ENCODE data around the gene VPS8. TPM values are rescaled to one million over a fixed set of nuclear protein-coding genes. Genes with fewer than 3 reads are reported as not detected.
A peak's percentile ranks its signal among the peaks of the same experiment; 100 is the strongest.

VPS8 gene
- total RNA-seq, 1 experiment from 2014 or later = 72.3 TPM

- no peaks in the 10 kb centered on the region for H3K9me3 ChIP-seq (ENCODE audit: control insufficient read depth, insufficient read depth, low read depth, low read length)
- no peak for TF ChIP-seq TCF7L2 (IDR thresholded peaks at IDR 0.05; ENCODE audit: low read depth, low read length)
- TF ChIP-seq POLR2AphosphoS5 (IDR thresholded peaks at IDR 0.05; ENCODE audit: low read depth, low read length) = no peak
- in situ Hi-C loops (cut with HindIII; ENCODE audit: low pct_unique_long_range_greater_than_20kb, low sequenced_read_pairs) = no loop called here
- ChIA-PET POLR2A (no interaction called here), CTCF (no interaction called here)
- H3K27me3 ChIP-seq (ENCODE audit: control insufficient read depth, insufficient read depth, low read length) = no peaks in the 10 kb centered on the region
- no peaks in the 10 kb centered on the region for H3K4me1 ChIP-seq (ENCODE audit: control insufficient read depth, insufficient read depth, low read length)
- intact Hi-C loops (cut with micrococcal nuclease; ENCODE audit: unreplicated experiment) = no loop called here
- peaks cover 13% of the 10 kb centered on the region; the same call in 1 of the 2 replicates for H3K36me3 ChIP-seq (ENCODE audit: control insufficient read depth, insufficient read depth, low read length)
- H3K4me3 ChIP-seq (ENCODE audit: low read depth in 2 of 2, low read length in 2 of 2) = no peak overlapping the region
- no peak for ATAC-seq
- no peak for DNase-seq (ENCODE audit: low read depth, low spot score)
- H3K27ac ChIP-seq (ENCODE audit: low read length) = no peak overlapping the region
- no TSS peak for BruUV-seq (replicated peaks)
Measured at GRCh38 chr3:184873141-184873540, 61.2 kb downstream of the VPS8 start.

GRCh38 chr3:184874709-184875644 is 63.0 kb downstream of the VPS8 start:
- Histone ChIP-seq H3K4me1 (ENCODE audit: control insufficient read depth, insufficient read depth, low read length) (no peaks in the 10 kb centered on the region), H3K36me3 (ENCODE audit: control insufficient read depth, insufficient read depth, low read length) (peaks cover 8% of the 10 kb centered on the region; the same call in 1 of the 2 replicates), H3K9me3 (ENCODE audit: control insufficient read depth, insufficient read depth, low read depth, low read length) (no peaks in the 10 kb centered on the region), H3K4me3 (ENCODE audit: low read depth in 2 of 2, low read length in 2 of 2) (no peak overlapping the region), H3K27ac (ENCODE audit: low read length) (no peak overlapping the region), H3K27me3 (ENCODE audit: control insufficient read depth, insufficient read depth, low read length) (no peaks in the 10 kb centered on the region)
- in situ Hi-C loops (cut with HindIII; ENCODE audit: low pct_unique_long_range_greater_than_20kb, low sequenced_read_pairs) = no loop called here
- BruUV-seq (replicated peaks) = no TSS peak
- intact Hi-C loops (cut with micrococcal nuclease; ENCODE audit: unreplicated experiment) = loop anchor here (2.0 kb wide), 1 partner anchor 302 kb away; no protein-coding TSS in a partner anchor
- TF ChIP-seq SIN3A (IDR thresholded peaks at IDR 0.05; ENCODE audit: borderline replicate concordance, insufficient read depth, low read depth, low read length) (no peak), CTCF (IDR thresholded peaks at IDR 0.05) (peak; percentile 73; the same call in 1 of the 2 replicates)
- DNase-seq (ENCODE audit: low read depth, low spot score) = peak; percentile 25
- CTCF ChIA-PET = interaction anchor here (0.6 to 0.7 kb wide), 8 partner anchors 31 to 654 kb away, joined by 3 to 13 read pairs (median 8); no protein-coding TSS in a partner anchor
- ATAC-seq = no peak; the same call in 1 of the 2 replicates
- POLR2A ChIA-PET = interaction anchor here (0.5 kb wide), 1 partner anchor 315 kb away, joined by 3 read pairs; no protein-coding TSS in a partner anchor

DNA sequence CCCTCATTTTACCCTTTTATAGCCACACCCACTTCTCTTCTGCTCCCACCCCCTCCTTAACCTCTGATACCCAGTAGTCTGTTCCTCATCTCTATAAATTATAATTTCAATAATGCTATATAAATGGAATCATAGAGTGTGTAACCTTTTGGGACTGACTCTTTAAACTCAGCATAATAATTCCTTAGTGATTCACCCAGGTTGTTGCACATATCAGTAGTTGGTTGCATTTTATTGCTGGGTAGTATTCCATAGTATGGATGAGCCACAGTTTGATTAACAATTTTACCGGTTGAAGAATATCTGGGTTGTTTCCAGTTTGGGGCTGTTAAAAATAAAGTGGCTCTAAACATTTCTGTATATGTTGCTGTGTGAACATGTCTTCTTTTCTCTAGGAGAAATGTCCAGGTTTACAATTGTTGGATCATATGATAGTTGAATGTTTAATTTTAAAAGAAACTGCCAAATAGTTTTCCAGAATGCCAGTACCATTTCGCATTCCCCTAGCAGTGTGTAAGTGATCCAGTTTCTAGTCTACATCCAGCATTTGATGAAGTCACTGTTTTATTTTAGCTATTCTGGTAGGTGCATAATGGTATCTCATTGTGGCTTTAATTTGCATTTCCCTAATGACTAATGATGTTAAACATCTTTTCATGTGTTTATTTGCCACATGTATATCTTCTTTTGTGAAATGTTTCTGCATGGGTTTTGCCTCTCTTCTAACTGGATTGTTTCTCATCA is 68.5 kb downstream of the VPS8 start:
- ATAC-seq = no peak
- CTCF ChIA-PET = no interaction called here
- in situ Hi-C loops (cut with HindIII; ENCODE audit: low pct_unique_long_range_greater_than_20kb, low sequenced_read_pairs) = no loop called here

More for the DNA sequence above, 68.5 kb downstream of the VPS8 start:
- H3K27ac ChIP-seq (ENCODE audit: low read length) = no peak overlapping the region
- BruUV-seq (replicated peaks) = no TSS peak
- DNase-seq (ENCODE audit: low read depth, low spot score) = no peak
- no peak overlapping the region for H3K4me3 ChIP-seq (ENCODE audit: low read depth in 2 of 2, low read length in 2 of 2)
- intact Hi-C loops (cut with micrococcal nuclease; ENCODE audit: unreplicated experiment) = no loop called here
- POLR2A ChIA-PET = no interaction called here
- H3K4me1 ChIP-seq (ENCODE audit: control insufficient read depth, insufficient read depth, low read length) = no peaks in the 10 kb centered on the region
- peaks cover 11% of the 10 kb centered on the region for H3K36me3 ChIP-seq (ENCODE audit: control insufficient read depth, insufficient read depth, low read length)
- TF ChIP-seq POLR2AphosphoS5 (IDR thresholded peaks at IDR 0.05; ENCODE audit: low read depth, low read length) (no peak), TCF7L2 (IDR thresholded peaks at IDR 0.05; ENCODE audit: low read depth, low read length) (no peak), SIN3A (IDR thresholded peaks at IDR 0.05; ENCODE audit: borderline replicate concordance, insufficient read depth, low read depth, low read length) (no peak), CTCF (IDR thresholded peaks at IDR 0.05) (no peak)
- TF ChIP-seq, protein P1, sequence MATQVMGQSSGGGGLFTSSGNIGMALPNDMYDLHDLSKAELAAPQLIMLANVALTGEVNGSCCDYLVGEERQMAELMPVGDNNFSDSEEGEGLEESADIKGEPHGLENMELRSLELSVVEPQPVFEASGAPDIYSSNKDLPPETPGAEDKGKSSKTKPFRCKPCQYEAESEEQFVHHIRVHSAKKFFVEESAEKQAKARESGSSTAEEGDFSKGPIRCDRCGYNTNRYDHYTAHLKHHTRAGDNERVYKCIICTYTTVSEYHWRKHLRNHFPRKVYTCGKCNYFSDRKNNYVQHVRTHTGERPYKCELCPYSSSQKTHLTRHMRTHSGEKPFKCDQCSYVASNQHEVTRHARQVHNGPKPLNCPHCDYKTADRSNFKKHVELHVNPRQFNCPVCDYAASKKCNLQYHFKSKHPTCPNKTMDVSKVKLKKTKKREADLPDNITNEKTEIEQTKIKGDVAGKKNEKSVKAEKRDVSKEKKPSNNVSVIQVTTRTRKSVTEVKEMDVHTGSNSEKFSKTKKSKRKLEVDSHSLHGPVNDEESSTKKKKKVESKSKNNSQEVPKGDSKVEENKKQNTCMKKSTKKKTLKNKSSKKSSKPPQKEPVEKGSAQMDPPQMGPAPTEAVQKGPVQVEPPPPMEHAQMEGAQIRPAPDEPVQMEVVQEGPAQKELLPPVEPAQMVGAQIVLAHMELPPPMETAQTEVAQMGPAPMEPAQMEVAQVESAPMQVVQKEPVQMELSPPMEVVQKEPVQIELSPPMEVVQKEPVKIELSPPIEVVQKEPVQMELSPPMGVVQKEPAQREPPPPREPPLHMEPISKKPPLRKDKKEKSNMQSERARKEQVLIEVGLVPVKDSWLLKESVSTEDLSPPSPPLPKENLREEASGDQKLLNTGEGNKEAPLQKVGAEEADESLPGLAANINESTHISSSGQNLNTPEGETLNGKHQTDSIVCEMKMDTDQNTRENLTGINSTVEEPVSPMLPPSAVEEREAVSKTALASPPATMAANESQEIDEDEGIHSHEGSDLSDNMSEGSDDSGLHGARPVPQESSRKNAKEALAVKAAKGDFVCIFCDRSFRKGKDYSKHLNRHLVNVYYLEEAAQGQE (IDR thresholded peaks at IDR 0.05; ENCODE audit: insufficient read depth in 1 of 2, low read depth in 2 of 2, low read length in 1 of 2) = no peak
- no peaks in the 10 kb centered on the region for H3K27me3 ChIP-seq (ENCODE audit: control insufficient read depth, insufficient read depth, low read length)
- H3K9me3 ChIP-seq (ENCODE audit: control insufficient read depth, insufficient read depth, low read depth, low read length) = no peaks in the 10 kb centered on the region

Data from Panc1 (cell line).